HepG2 (cell line): ENCODE measurements around the gene MTHFD1L. TPM values are rescaled to one million over a fixed set of nuclear protein-coding genes. Genes with fewer than 3 reads are reported as not detected.

Source experiments
- AHR ChIP-seq: IDR thresholded peaks from 2 replicates; pipeline ENCODE4 v1.6.1; 2018; ENCODE audit warnings: missing genetic modification reagents, missing compliant biosample characterization
- EED ChIP-seq: sonication (generic); formaldehyde crosslinking; IDR thresholded peaks from 2 replicates; pipeline ENCODE4 v1.5.0; 2020; ENCODE audit warnings: mild to moderate bottlenecking, missing genetic modification reagents
- EHMT2 ChIP-seq: fragments of 200-600 bp; sonication (generic); IDR thresholded peaks from 2 replicates; pipeline ENCODE4 v1.7.0; 2017; ENCODE audit warnings: antibody characterized with exemption, low read depth, low read length, borderline replicate concordance
- ELF4 ChIP-seq: sonication (generic); formaldehyde crosslinking; IDR thresholded peaks from 2 replicates; pipeline ENCODE4 v1.5.0; 2020; ENCODE audit warnings: missing genetic modification reagents, mild to moderate bottlenecking, moderate library complexity, borderline replicate concordance
- FOXA3 ChIP-seq: IDR thresholded peaks from 2 replicates; pipeline ENCODE4 v1.6.1; 2016; ENCODE audit warnings: missing genetic modification reagents, missing compliant biosample characterization
- HOXA3 ChIP-seq: sonication (generic); formaldehyde crosslinking; IDR thresholded peaks from 2 replicates; pipeline ENCODE4 v1.5.0; 2020; ENCODE audit warnings: missing genetic modification reagents
- IKZF4 ChIP-seq: sonication (generic); formaldehyde crosslinking; IDR thresholded peaks from 2 replicates; pipeline ENCODE4 v1.5.1; 2020; ENCODE audit warnings: borderline replicate concordance, mild to moderate bottlenecking, low read depth, missing genetic modification reagents; ENCODE audit errors: not compliant biosample characterization
- KDM4B ChIP-seq: sonication (generic); formaldehyde crosslinking; IDR thresholded peaks from 2 replicates; pipeline ENCODE4 v1.4.0; 2020; ENCODE audit warnings: missing genetic modification reagents
- KMT2A ChIP-seq: sonication (generic); formaldehyde crosslinking; IDR thresholded peaks from 2 replicates; pipeline ENCODE4 v1.4.0; 2020; ENCODE audit warnings: missing genetic modification reagents
- NCOA2 ChIP-seq: sonication (generic); formaldehyde crosslinking; IDR thresholded peaks from 2 replicates; pipeline ENCODE4 v1.8.0; 2022; ENCODE audit warnings: inconsistent platforms
- SMC3 ChIP-seq: IDR thresholded peaks from 2 replicates; pipeline ENCODE4 v1.6.1; 2011; ENCODE audit warnings: low read length, improper control_type of control experiment
- TAF15 ChIP-seq: fragments of 200-400 bp; formaldehyde crosslinking; IDR thresholded peaks from one replicate; pipeline ENCODE4 v1.6.1; 2018; ENCODE audit warnings: mild to moderate bottlenecking, low read depth, low read length; ENCODE audit not compliant: poor library complexity, severe bottlenecking
- YEATS4 ChIP-seq: sonication (generic); formaldehyde crosslinking; IDR thresholded peaks from 2 replicates; pipeline ENCODE4 v1.4.0; 2020; ENCODE audit warnings: missing genetic modification reagents, borderline replicate concordance
- ZNF253 ChIP-seq: sonication (generic); formaldehyde crosslinking; IDR thresholded peaks from 2 replicates; pipeline ENCODE4 v1.8.0; 2022; ENCODE audit warnings: mild to moderate bottlenecking, missing genetic modification reagents, borderline replicate concordance
- ZNF331 ChIP-seq: sonication (generic); formaldehyde crosslinking; IDR thresholded peaks from 2 replicates; pipeline ENCODE4 v1.4.0; 2020; ENCODE audit warnings: missing genetic modification reagents
- ZNF644 ChIP-seq: IDR thresholded peaks from 2 replicates; pipeline ENCODE4 v1.6.1; 2016; ENCODE audit warnings: low read depth
- ZNF792 ChIP-seq: IDR thresholded peaks from 2 replicates; pipeline ENCODE4 v1.6.1; 2016
- ZNF841 ChIP-seq: sonication (generic); formaldehyde crosslinking; IDR thresholded peaks from 2 replicates; pipeline ENCODE4 v1.8.1; 2023; ENCODE audit warnings: missing genetic modification reagents, borderline replicate concordance
- polyA plus RNA-seq, 8 experiments: library from polyadenylated mRNA; depleted of rRNA in 3 of 8; stranded (reverse) in 7 of 8; unstranded in 1 of 8; fragments of >200 nt; fragmentation: Illumina TruSeq in 4 of 8; extraction: Trizol in 4 of 8; gene quantifications; 2 replicates each; pipeline versions ENCODE4 v1.2.1 to v1.2.3, GENCODE V29; 2011 to 2016; ENCODE audit warnings: low read depth in 4 of 8, missing spikeins in 1 of 8, mixed read lengths in 1 of 8; ENCODE audit not compliant: insufficient read depth in 1 of 8
- total RNA-seq, 5 experiments: library from RNA; depleted of rRNA; stranded (reverse); fragments of >200 nt; fragmentation: Illumina TruSeq; extraction: Trizol; gene quantifications; 2 replicates each; pipeline ENCODE4 v1.2.3, GENCODE V29; 2016; ENCODE audit warnings: low read depth in 1 of 5
- TF ChIP-seq, protein P1 (sequence below): IDR thresholded peaks from 2 replicates; pipeline ENCODE4 v1.6.1; 2012; ENCODE audit warnings: low read length, improper control_type of control experiment
- TF ChIP-seq, protein P2 (sequence below): sonication (generic); formaldehyde crosslinking; IDR thresholded peaks from 2 replicates; pipeline ENCODE4 v1.5.0; 2020; ENCODE audit warnings: missing genetic modification reagents
- TF ChIP-seq, protein P3 (sequence below), 2 experiments: fragments of 450-650 bp in 1 of 2; sonication (generic) in 1 of 2; formaldehyde crosslinking; IDR thresholded peaks; 2 replicates each; pipeline versions ENCODE4 v1.5.0 to v1.8.0; 2020 to 2022; ENCODE audit warnings: mild to moderate bottlenecking in 1 of 2, missing genetic modification reagents in 1 of 2
- TF ChIP-seq, protein P4 (sequence below): sonication (generic); formaldehyde crosslinking; IDR thresholded peaks from 2 replicates; pipeline ENCODE4 v1.4.0; 2020; ENCODE audit warnings: low read depth, missing genetic modification reagents

Gene MTHFD1L
- total and polyA plus RNA-seq, 2 of the 13 experiments (the other 11 are each of a cell fraction or from before 2014, with no cell fraction given), result 24.0 to 39.6 TPM

DNA sequence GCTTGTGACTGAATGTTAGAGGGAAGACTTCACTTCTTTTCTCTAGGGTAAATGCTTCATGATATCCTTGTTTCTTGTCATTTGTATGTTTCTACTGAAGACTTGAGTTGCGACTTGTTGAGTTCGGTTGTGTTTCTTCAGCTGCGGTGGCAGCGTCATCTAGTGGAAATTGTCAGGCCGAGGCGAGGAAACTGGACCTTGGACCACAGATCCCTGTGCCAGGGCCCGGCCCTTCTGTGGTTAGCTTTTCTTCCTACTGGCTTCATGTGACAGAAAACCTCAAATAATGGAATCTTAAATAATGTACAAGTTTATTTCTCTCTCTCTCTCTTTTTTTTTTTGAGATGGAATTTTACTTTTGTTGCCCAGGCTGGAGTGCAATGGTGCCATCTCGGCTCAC is 12.4 kb downstream of the MTHFD1L start (continued):
- TF ChIP-seq FOXA3 (CRISPR knock-in tag), result no peak; the same call in 1 of the 2 replicates
- no peak for TF ChIP-seq TAF15
- TF ChIP-seq HOXA3 (CRISPR knock-in tag), result peak; percentile 69; the same call in 1 of the 2 replicates
- TF ChIP-seq, protein P1, sequence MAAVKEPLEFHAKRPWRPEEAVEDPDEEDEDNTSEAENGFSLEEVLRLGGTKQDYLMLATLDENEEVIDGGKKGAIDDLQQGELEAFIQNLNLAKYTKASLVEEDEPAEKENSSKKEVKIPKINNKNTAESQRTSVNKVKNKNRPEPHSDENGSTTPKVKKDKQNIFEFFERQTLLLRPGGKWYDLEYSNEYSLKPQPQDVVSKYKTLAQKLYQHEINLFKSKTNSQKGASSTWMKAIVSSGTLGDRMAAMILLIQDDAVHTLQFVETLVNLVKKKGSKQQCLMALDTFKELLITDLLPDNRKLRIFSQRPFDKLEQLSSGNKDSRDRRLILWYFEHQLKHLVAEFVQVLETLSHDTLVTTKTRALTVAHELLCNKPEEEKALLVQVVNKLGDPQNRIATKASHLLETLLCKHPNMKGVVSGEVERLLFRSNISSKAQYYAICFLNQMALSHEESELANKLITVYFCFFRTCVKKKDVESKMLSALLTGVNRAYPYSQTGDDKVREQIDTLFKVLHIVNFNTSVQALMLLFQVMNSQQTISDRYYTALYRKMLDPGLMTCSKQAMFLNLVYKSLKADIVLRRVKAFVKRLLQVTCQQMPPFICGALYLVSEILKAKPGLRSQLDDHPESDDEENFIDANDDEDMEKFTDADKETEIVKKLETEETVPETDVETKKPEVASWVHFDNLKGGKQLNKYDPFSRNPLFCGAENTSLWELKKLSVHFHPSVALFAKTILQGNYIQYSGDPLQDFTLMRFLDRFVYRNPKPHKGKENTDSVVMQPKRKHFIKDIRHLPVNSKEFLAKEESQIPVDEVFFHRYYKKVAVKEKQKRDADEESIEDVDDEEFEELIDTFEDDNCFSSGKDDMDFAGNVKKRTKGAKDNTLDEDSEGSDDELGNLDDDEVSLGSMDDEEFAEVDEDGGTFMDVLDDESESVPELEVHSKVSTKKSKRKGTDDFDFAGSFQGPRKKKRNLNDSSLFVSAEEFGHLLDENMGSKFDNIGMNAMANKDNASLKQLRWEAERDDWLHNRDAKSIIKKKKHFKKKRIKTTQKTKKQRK, result no peak
- TF ChIP-seq ZNF644 (CRISPR knock-in tag), result 0 out of 2 replicates have a peak, but pooled peaks have one; percentile 37
- peak; percentile 72; the same call in 1 of the 2 replicates for TF ChIP-seq ZNF331
- TF ChIP-seq, protein P2, sequence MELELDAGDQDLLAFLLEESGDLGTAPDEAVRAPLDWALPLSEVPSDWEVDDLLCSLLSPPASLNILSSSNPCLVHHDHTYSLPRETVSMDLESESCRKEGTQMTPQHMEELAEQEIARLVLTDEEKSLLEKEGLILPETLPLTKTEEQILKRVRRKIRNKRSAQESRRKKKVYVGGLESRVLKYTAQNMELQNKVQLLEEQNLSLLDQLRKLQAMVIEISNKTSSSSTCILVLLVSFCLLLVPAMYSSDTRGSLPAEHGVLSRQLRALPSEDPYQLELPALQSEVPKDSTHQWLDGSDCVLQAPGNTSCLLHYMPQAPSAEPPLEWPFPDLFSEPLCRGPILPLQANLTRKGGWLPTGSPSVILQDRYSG (CRISPR knock-in tag), result no peak
- TF ChIP-seq, protein P3, sequence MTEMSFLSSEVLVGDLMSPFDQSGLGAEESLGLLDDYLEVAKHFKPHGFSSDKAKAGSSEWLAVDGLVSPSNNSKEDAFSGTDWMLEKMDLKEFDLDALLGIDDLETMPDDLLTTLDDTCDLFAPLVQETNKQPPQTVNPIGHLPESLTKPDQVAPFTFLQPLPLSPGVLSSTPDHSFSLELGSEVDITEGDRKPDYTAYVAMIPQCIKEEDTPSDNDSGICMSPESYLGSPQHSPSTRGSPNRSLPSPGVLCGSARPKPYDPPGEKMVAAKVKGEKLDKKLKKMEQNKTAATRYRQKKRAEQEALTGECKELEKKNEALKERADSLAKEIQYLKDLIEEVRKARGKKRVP (CRISPR knock-in tag; IDR thresholded peaks at IDR 0.05), result no peak
- no peak for TF ChIP-seq EED (CRISPR knock-in tag)
- TF ChIP-seq AHR, result no peak
- peak; percentile 47; the same call in 1 of the 2 replicates for TF ChIP-seq NCOA2 (CRISPR knock-in tag)
- TF ChIP-seq EHMT2, result no peak
- peak; percentile 29; the same call in 1 of the 2 replicates for TF ChIP-seq KMT2A (CRISPR knock-in tag)
- TF ChIP-seq YEATS4 (CRISPR knock-in tag), result 0 out of 2 replicates have a peak, but pooled peaks have one; percentile 31
- TF ChIP-seq, protein P4, sequence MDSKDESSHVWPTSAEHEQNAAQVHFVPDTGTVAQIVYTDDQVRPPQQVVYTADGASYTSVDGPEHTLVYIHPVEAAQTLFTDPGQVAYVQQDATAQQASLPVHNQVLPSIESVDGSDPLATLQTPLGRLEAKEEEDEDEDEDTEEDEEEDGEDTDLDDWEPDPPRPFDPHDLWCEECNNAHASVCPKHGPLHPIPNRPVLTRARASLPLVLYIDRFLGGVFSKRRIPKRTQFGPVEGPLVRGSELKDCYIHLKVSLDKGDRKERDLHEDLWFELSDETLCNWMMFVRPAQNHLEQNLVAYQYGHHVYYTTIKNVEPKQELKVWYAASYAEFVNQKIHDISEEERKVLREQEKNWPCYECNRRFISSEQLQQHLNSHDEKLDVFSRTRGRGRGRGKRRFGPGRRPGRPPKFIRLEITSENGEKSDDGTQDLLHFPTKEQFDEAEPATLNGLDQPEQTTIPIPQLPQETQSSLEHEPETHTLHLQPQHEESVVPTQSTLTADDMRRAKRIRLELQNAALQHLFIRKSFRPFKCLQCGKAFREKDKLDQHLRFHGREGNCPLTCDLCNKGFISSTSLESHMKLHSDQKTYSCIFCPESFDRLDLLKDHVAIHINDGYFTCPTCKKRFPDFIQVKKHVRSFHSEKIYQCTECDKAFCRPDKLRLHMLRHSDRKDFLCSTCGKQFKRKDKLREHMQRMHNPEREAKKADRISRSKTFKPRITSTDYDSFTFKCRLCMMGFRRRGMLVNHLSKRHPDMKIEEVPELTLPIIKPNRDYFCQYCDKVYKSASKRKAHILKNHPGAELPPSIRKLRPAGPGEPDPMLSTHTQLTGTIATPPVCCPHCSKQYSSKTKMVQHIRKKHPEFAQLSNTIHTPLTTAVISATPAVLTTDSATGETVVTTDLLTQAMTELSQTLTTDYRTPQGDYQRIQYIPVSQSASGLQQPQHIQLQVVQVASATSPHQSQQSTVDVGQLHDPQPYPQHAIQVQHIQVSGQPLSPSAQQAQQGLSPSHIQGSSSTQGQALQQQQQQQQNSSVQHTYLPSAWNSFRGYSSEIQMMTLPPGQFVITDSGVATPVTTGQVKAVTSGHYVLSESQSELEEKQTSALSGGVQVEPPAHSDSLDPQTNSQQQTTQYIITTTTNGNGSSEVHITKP, result no peak
- 0 out of 2 replicates have a peak, but pooled peaks have one; percentile 38 for TF ChIP-seq KDM4B (CRISPR knock-in tag)
- no peak for TF ChIP-seq ZNF841 (CRISPR knock-in tag)
- no peak for TF ChIP-seq IKZF4 (CRISPR knock-in tag)
- 0 out of 2 replicates have a peak, but pooled peaks have one; percentile 29 for TF ChIP-seq ZNF792 (CRISPR knock-in tag)
- peak; percentile 40; the same call in 1 of the 2 replicates for TF ChIP-seq SMC3
- no peak for TF ChIP-seq ZNF253 (CRISPR knock-in tag)
- TF ChIP-seq ELF4 (CRISPR knock-in tag), result no peak
